Keratinocyte (primary cell): ENCODE data around the gene ITSN1. TPM values are rescaled to one million over a fixed set of nuclear protein-coding genes. Genes with fewer than 3 reads are reported as not detected.

ENCODE experiments used
- DNase-seq: peaks from one replicate; pipeline ENCODE4 v3.0.0-alpha.2; 2011; ENCODE audit warnings: low read depth, missing footprints, low spot score
- FAIRE-seq: peaks from 2 replicates; lab custom pipeline; 2011; peaks lifted over from hg19 to GRCh38; lab: Jason Lieb, UNC
- H2AFZ ChIP-seq: 2 replicates; pipeline ENCODE4 v1.6.0; 2012; ENCODE audit warnings: low read length, control low read depth, inconsistent platforms; ENCODE audit not compliant: control insufficient read depth
- H3K27ac ChIP-seq: 2 replicates; pipeline ENCODE4 v1.5.1; 2011; ENCODE audit warnings: low read length; ENCODE audit not compliant: control insufficient read depth, insufficient read depth
- H3K27me3 ChIP-seq: 3 replicates; pipeline ENCODE4 v1.6.0; 2011; ENCODE audit warnings: low read length; ENCODE audit not compliant: control insufficient read depth, insufficient read depth; ENCODE audit errors: extremely low read depth
- H3K36me3 ChIP-seq, 2 experiments: 2 replicates in 1 of 2; 3 replicates in 1 of 2; pipeline ENCODE4 v1.5.1; 2011; ENCODE audit warnings: low read length in 2 of 2, mild to moderate bottlenecking in 1 of 2; ENCODE audit not compliant: control insufficient read depth in 2 of 2, insufficient read depth in 2 of 2; ENCODE audit errors: extremely low read depth in 1 of 2
- H3K4me1 ChIP-seq: 3 replicates; pipeline ENCODE4 v1.5.1; 2011; ENCODE audit warnings: low read length; ENCODE audit not compliant: control insufficient read depth, insufficient read depth; ENCODE audit errors: extremely low read depth
- H3K4me2 ChIP-seq: 3 replicates; pipeline ENCODE4 v1.6.0; 2011; ENCODE audit warnings: low read depth, low read length; ENCODE audit not compliant: control insufficient read depth, insufficient read depth; ENCODE audit errors: extremely low read depth
- H3K4me3 ChIP-seq, 3 experiments: fragments of 200-600 bp in 1 of 3; sonication (generic) in 1 of 3; 2 replicates in 2 of 3; 3 replicates in 1 of 3; pipeline ENCODE4 v1.5.1; 2011 to 2016; ENCODE audit warnings: low read length in 3 of 3, mild to moderate bottlenecking in 3 of 3, control low read depth in 2 of 3, inconsistent platforms in 1 of 3, low read depth in 1 of 3, mixed read lengths in 1 of 3, mixed run types in 1 of 3, moderate library complexity in 1 of 3; ENCODE audit not compliant: control insufficient read depth in 2 of 3, insufficient read depth in 2 of 3; ENCODE audit errors: extremely low read depth in 1 of 3
- H3K79me2 ChIP-seq: 2 replicates; pipeline ENCODE4 v1.6.0; 2012; ENCODE audit warnings: low read length; ENCODE audit not compliant: control insufficient read depth, insufficient read depth
- H3K9ac ChIP-seq: 3 replicates; pipeline ENCODE4 v1.6.0; 2011; ENCODE audit warnings: low read length; ENCODE audit not compliant: control insufficient read depth, insufficient read depth; ENCODE audit errors: extremely low read depth
- H3K9me1 ChIP-seq: 3 replicates; pipeline ENCODE4 v1.6.0; 2011; ENCODE audit warnings: low read length; ENCODE audit not compliant: control insufficient read depth, insufficient read depth; ENCODE audit errors: extremely low read depth
- H3K9me3 ChIP-seq: 2 replicates; pipeline ENCODE4 v1.5.1; 2012; ENCODE audit warnings: low read depth, low read length; ENCODE audit not compliant: control insufficient read depth
- H4K20me1 ChIP-seq: 3 replicates; pipeline ENCODE4 v1.6.0; 2011; ENCODE audit warnings: low read length; ENCODE audit not compliant: control insufficient read depth, insufficient read depth; ENCODE audit errors: extremely low read depth
- EZH2 ChIP-seq: IDR thresholded peaks from one replicate; pipeline ENCODE4 v1.6.1; 2012; ENCODE audit warnings: inconsistent platforms, mild to moderate bottlenecking, low read length, moderate library complexity
- dilution Hi-C: fragments of 300-500 bp; cut with MboI; formaldehyde crosslinking; loops from one replicate; pipeline ENCODE4 v1.7.0; 2020; ENCODE audit warnings: low sequenced_read_pairs; ENCODE audit not compliant: extremely low pct_ligation_motif_present
- polyA plus RNA-seq, 5 experiments: library from polyadenylated mRNA; depleted of rRNA in 3 of 5; stranded (reverse) in 3 of 5; stranded (forward) in 1 of 5; unstranded in 1 of 5; fragments of >200 nt; gene quantifications; 1 replicate in 1 of 5; 2 replicates in 3 of 5; 3 replicates in 1 of 5; pipeline versions ENCODE4 v1.2.1 to v1.2.3, GENCODE V29; 2011 to 2012; ENCODE audit warnings: missing spikeins in 2 of 5, low read depth in 1 of 5, low replicate concordance in 1 of 5
- TF ChIP-seq, protein P1 (sequence below), 3 experiments: IDR thresholded peaks in 1 of 3; conservative IDR thresholded peaks in 1 of 3; optimal IDR thresholded peaks in 1 of 3; 2 replicates in 2 of 3; 3 replicates in 1 of 3; pipeline versions ENCODE3 to v1.5.1; 2011; ENCODE audit warnings: low read length in 3 of 3, mild to moderate bottlenecking in 3 of 3, moderate library complexity in 2 of 3, control low read depth in 1 of 3, inconsistent platforms in 1 of 3; ENCODE audit not compliant: insufficient read depth in 2 of 3; ENCODE audit errors: extremely low read depth in 1 of 3

The ITSN1 gene
- polyA plus RNA-seq, 1 donor (not counting 4 experiments of a cell fraction or from before 2014, with no cell fraction given): 34.3 TPM

DNA sequence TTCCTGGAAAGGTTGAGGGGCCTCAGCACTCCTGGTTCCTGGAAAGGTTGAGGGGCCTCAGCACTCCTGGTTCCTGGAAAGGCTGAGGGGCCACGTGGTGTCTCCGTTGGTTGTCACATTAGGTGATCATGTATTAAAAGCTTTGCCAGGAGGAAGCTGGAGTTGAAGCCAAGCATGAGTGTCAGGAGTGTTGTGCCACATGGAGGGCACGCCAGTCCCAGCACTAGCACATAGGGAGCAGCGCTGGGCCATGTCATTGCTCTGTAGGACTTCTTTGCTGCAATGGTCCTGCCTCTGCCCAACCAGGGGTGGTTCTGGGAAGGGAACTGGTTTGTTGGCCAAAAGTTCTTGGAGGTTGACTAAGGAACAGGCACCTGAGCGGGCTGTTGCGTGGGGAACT lies 260.0 kb downstream of the ITSN1 start:
- Histone ChIP-seq H3K79me2 (no peaks in the 10 kb centered on the region), H3K27me3 (no peaks in the 10 kb centered on the region), H3K9me3 (no peaks in the 10 kb centered on the region), H3K4me2 (no peak overlapping the region), H3K27ac (no peak overlapping the region), H3K4me1 (no peaks in the 10 kb centered on the region), H3K9ac (no peak overlapping the region), H4K20me1 (no peaks in the 10 kb centered on the region), H3K4me3 (no peak overlapping the region), H3K36me3 (peaks cover 23 to 42% of the 10 kb centered on the region in 2 experiments), H3K9me1 (no peaks in the 10 kb centered on the region), H2AFZ (no peak overlapping the region)
- TF ChIP-seq, protein P1, sequence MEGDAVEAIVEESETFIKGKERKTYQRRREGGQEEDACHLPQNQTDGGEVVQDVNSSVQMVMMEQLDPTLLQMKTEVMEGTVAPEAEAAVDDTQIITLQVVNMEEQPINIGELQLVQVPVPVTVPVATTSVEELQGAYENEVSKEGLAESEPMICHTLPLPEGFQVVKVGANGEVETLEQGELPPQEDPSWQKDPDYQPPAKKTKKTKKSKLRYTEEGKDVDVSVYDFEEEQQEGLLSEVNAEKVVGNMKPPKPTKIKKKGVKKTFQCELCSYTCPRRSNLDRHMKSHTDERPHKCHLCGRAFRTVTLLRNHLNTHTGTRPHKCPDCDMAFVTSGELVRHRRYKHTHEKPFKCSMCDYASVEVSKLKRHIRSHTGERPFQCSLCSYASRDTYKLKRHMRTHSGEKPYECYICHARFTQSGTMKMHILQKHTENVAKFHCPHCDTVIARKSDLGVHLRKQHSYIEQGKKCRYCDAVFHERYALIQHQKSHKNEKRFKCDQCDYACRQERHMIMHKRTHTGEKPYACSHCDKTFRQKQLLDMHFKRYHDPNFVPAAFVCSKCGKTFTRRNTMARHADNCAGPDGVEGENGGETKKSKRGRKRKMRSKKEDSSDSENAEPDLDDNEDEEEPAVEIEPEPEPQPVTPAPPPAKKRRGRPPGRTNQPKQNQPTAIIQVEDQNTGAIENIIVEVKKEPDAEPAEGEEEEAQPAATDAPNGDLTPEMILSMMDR (optimal IDR thresholded peaks at IDR 0.05 in 1 of 3, IDR thresholded peaks at IDR 0.05 in 1 of 3, conservative IDR thresholded peaks at IDR 0.05 in 1 of 3; ENCODE audit: extremely low read depth in 1 of 3, insufficient read depth in 2 of 3, low read length in 3 of 3): no peak
- TF ChIP-seq EZH2: no peak
- DNase-seq: no peak
- dilution Hi-C loops: no loop called here
- no peak for FAIRE-seq

DNA sequence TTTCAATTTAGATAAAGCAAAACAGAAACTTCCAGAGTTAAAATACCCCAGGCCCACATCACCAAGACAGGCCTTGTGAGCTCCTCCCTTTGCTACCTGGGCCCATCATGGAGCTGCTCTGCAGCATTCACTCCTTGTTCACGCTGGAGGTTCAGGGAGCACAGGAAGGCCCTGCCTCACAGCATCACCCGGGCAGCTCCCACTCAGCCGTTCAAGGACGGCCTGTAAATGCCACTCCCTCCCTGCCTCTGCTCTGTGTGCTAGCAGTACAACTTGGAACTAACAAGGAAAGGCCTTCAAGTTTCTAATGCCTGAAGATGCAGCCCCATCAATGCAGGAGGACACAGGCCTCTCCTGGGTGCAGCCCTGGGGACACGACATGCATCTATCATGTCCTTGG lies 261.7 kb downstream of the ITSN1 start:
- Histone ChIP-seq H2AFZ (no peak overlapping the region), H3K27me3 (no peaks in the 10 kb centered on the region), H3K4me1 (no peaks in the 10 kb centered on the region), H4K20me1 (no peaks in the 10 kb centered on the region), H3K9ac (no peak overlapping the region), H3K9me1 (no peaks in the 10 kb centered on the region), H3K79me2 (no peaks in the 10 kb centered on the region), H3K27ac (no peak overlapping the region), H3K4me2 (no peak overlapping the region), H3K4me3 (no peak overlapping the region), H3K36me3 (peaks cover 34 to 51% of the 10 kb centered on the region in 2 experiments), H3K9me3 (no peaks in the 10 kb centered on the region)
- dilution Hi-C loops: no loop called here
- TF ChIP-seq, protein P1 (optimal IDR thresholded peaks at IDR 0.05 in 1 of 3, IDR thresholded peaks at IDR 0.05 in 1 of 3, conservative IDR thresholded peaks at IDR 0.05 in 1 of 3; ENCODE audit: extremely low read depth in 1 of 3, insufficient read depth in 2 of 3, low read length in 3 of 3): no peak
- no peak for TF ChIP-seq EZH2
- no peak for FAIRE-seq
- no peak for DNase-seq
